B cell (primary cell): ENCODE measurements around the gene DCDC2C. TPM values are rescaled to one million over a fixed set of nuclear protein-coding genes. Genes with fewer than 3 reads are reported as not detected.

Experiments
- ATAC-seq: fragments of 200-7000 bp; cut with Tn5 transposase; one replicate; pipeline ENCODE4 v1.10.0; 2021; ENCODE audit warnings: low read depth, mild to moderate bottlenecking, moderate number of reproducible peaks, moderate library complexity
- CTCF ChIA-PET: fragments of 350-600 bp; sonication (Branson Sonifier 250); formaldehyde crosslinking; loops from one replicate; lab custom pipeline; 2021; ENCODE audit warnings: antibody characterized with exemption, inconsistent platforms; lab: Charles Lee
- POLR2A ChIA-PET: fragments of 350-600 bp; sonication (Branson Sonifier 250); formaldehyde crosslinking; loops from one replicate; lab custom pipeline; 2021; ENCODE audit warnings: antibody characterized with exemption; lab: Charles Lee
- DNase-seq: peaks from one replicate; pipeline ENCODE4 v3.0.0; 2013
- H2AFZ ChIP-seq: 2 replicates; pipeline ENCODE4 v1.6.1; 2012; ENCODE audit warnings: mild to moderate bottlenecking, low read depth, low read length; ENCODE audit not compliant: insufficient read depth, poor library complexity, severe bottlenecking
- H3K27ac ChIP-seq, 2 donors: 1 replicate in 1 of 2; 2 replicates in 1 of 2; pipeline ENCODE4 v1.5.1; 2012 to 2013; ENCODE audit warnings: low read length in 2 of 2, mild to moderate bottlenecking in 2 of 2, moderate library complexity in 1 of 2
- H3K27me3 ChIP-seq, 4 experiments: fragments of 200-600 bp in 1 of 4; sonication (generic) in 1 of 4; replicated peaks in 1 of 4; 1 replicate in 2 of 4; 2 replicates in 2 of 4; pipeline versions ENCODE4 v1.6.1 to v1.7.0; 2013 to 2016; ENCODE audit warnings: low read length in 3 of 4, mild to moderate bottlenecking in 2 of 4, mixed read lengths in 1 of 4, moderate library complexity in 1 of 4; ENCODE audit not compliant: insufficient read depth in 4 of 4, control insufficient read depth in 3 of 4; ENCODE audit errors: control extremely low read depth in 1 of 4
- H3K36me3 ChIP-seq, 2 experiments: replicated peaks in 1 of 2; 1 replicate in 1 of 2; 2 replicates in 1 of 2; pipeline versions ENCODE4 v1.6.1 to v1.7.1; 2013; ENCODE audit warnings: low read length in 1 of 2; ENCODE audit not compliant: insufficient read depth in 2 of 2, control insufficient read depth in 1 of 2; ENCODE audit errors: control extremely low read depth in 1 of 2, extremely low read depth in 1 of 2
- H3K4me1 ChIP-seq, 2 donors: fragments of 200-600 bp in 1 of 2; sonication (generic) in 1 of 2; 1 replicate in 1 of 2; 2 replicates in 1 of 2; pipeline versions ENCODE4 v1.5.1 to v1.6.1; 2013 to 2017; ENCODE audit warnings: low read length in 2 of 2; ENCODE audit not compliant: control insufficient read depth in 2 of 2, insufficient read depth in 2 of 2
- H3K4me2 ChIP-seq: replicated peaks from 2 replicates; pipeline ENCODE3; 2012; ENCODE audit warnings: mild to moderate bottlenecking, low read depth, low read length; ENCODE audit not compliant: poor library complexity, severe bottlenecking
- H3K4me3 ChIP-seq, 5 experiments: fragments of 200-600 bp in 1 of 5; sonication (generic) in 1 of 5; 1 replicate in 3 of 5; 2 replicates in 2 of 5; pipeline versions ENCODE4 v1.5.1 to v1.7.0; 2011 to 2016; ENCODE audit warnings: low read length in 4 of 5, mild to moderate bottlenecking in 4 of 5, low read depth in 2 of 5, control low read depth in 1 of 5, moderate library complexity in 1 of 5; ENCODE audit not compliant: insufficient read depth in 1 of 5; ENCODE audit errors: control extremely low read depth in 1 of 5, extremely low read depth in 1 of 5
- H3K79me2 ChIP-seq: fragments of 200-600 bp; sonication (generic); one replicate; pipeline ENCODE4 v1.6.0; 2016; ENCODE audit warnings: low read length; ENCODE audit not compliant: control insufficient read depth, insufficient read depth
- H3K9ac ChIP-seq: fragments of 200-600 bp; sonication (generic); 2 replicates; pipeline ENCODE4 v1.6.1; 2017; ENCODE audit warnings: mild to moderate bottlenecking, low read length, moderate library complexity
- H3K9me3 ChIP-seq, 3 donors: one replicate each; pipeline versions ENCODE4 v1.6.1 to v1.7.1; 2013; ENCODE audit warnings: low read length in 2 of 3; ENCODE audit not compliant: control insufficient read depth in 2 of 3, insufficient read depth in 1 of 3; ENCODE audit errors: control extremely low read depth in 1 of 3
- H4K20me1 ChIP-seq: 2 replicates; pipeline ENCODE4 v1.6.0; 2012; ENCODE audit warnings: mild to moderate bottlenecking, low read length; ENCODE audit not compliant: insufficient read depth, control insufficient read depth, poor library complexity, severe bottlenecking
- H3K27ac Mint-ChIP-seq: one replicate; pipeline ENCODE4 v1.8.0; 2021; ENCODE audit warnings: mixed read lengths
- H3K27me3 Mint-ChIP-seq: one replicate; pipeline ENCODE4 v1.8.0; 2021; ENCODE audit warnings: mixed read lengths
- H3K4me1 Mint-ChIP-seq: one replicate; pipeline ENCODE4 v1.8.0; 2021; ENCODE audit warnings: mixed read lengths
- H3K4me3 Mint-ChIP-seq: one replicate; pipeline ENCODE4 v1.8.0; 2021; ENCODE audit warnings: mixed read lengths
- H3K9me3 Mint-ChIP-seq: one replicate; pipeline ENCODE4 v1.8.0; 2022; ENCODE audit warnings: mixed read lengths; ENCODE audit not compliant: insufficient read depth
- EZH2 ChIP-seq: IDR thresholded peaks from 2 replicates; pipeline ENCODE4 v1.6.1; 2012; ENCODE audit warnings: borderline replicate concordance, low read depth, mild to moderate bottlenecking, moderate library complexity, low read length; ENCODE audit not compliant: insufficient read depth, poor library complexity, severe bottlenecking
- WGBS: methylation state at CpG from one replicate; pipeline ENCODE4 v1.1.5; 2013; ENCODE audit warnings: missing lambda C conversion rate; ENCODE audit not compliant: insufficient coverage; 5-methylcytosine and 5-hydroxymethylcytosine counted together
- intact Hi-C: fragments of 100-400 bp; cut with micrococcal nuclease; formaldehyde crosslinking; loops from one replicate; pipeline ENCODE4 v1.10.0; 2022
- polyA plus RNA-seq: library from polyadenylated mRNA; depleted of rRNA; stranded (reverse); fragments of >200 nt; gene quantifications from 2 replicates; pipeline ENCODE4 v1.2.3, GENCODE V29; 2012
- total RNA-seq, 2 donors: library from RNA; stranded (reverse); fragments of 120-200 nt in 1 of 2; gene quantifications; 1 replicate in 1 of 2; 2 replicates in 1 of 2; pipeline versions ENCODE4 v1.2.3 to v1.2.4, GENCODE V29; 2013 to 2022
- TF ChIP-seq, protein P1 (sequence below): fragments of 200-600 bp; IDR thresholded peaks from one replicate; pipeline ENCODE4 v1.8.0; 2022; ENCODE audit warnings: antibody characterized with exemption, mild to moderate bottlenecking

DCDC2C gene
- total and polyA plus RNA-seq, 2 donors (not counting 1 experiment from before 2014, with no cell fraction given): not detected

DNA sequence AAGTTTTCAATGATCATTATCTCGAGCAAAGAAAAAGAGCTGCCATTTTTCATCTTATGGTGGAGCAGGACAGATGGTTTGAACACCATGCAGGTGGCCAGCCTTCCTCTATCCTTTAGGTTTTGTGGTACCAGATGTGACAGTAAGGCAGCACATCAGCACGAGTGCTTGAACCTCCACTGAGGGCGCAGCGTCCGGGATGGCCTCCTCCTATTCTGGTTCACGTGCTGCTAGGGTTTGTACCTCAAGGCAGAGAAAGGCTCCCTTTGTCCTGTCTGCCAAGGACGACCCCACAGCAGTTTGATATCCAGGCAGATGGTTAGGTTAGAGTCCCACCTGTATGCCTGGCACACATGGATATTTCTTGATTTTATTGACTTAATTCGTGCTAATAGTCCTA lies 50.2 kb downstream of the DCDC2C start:
- Histone ChIP-seq H3K27ac (no peak overlapping the region), H4K20me1 (no peaks in the 10 kb centered on the region), H3K4me3 (no peak overlapping the region), H3K4me2 (no peak overlapping the region), H3K4me1 (no peaks in the 10 kb centered on the region), H3K36me3 (no peaks in the 10 kb centered on the region), H3K79me2 (no peaks in the 10 kb centered on the region), H2AFZ (no peak overlapping the region), H3K9ac (no peak overlapping the region), H3K9me3 (peaks cover 0 to 8% (median 0%) of the 10 kb centered on the region in 3 donors), H3K27me3 (no peaks in the 10 kb centered on the region)
- ChIA-PET POLR2A (no interaction called here), CTCF (no interaction called here)
- peaks cover 2% of the 10 kb centered on the region for H3K9me3 Mint-ChIP-seq
- H3K27me3 Mint-ChIP-seq: no peaks in the 10 kb centered on the region
- 88% methylated on average over 7 of the region's 8 CpGs for WGBS
- DNase-seq (no peak), ATAC-seq (no peak)
- H3K4me3 Mint-ChIP-seq: no peak overlapping the region
- TF ChIP-seq, protein P1, sequence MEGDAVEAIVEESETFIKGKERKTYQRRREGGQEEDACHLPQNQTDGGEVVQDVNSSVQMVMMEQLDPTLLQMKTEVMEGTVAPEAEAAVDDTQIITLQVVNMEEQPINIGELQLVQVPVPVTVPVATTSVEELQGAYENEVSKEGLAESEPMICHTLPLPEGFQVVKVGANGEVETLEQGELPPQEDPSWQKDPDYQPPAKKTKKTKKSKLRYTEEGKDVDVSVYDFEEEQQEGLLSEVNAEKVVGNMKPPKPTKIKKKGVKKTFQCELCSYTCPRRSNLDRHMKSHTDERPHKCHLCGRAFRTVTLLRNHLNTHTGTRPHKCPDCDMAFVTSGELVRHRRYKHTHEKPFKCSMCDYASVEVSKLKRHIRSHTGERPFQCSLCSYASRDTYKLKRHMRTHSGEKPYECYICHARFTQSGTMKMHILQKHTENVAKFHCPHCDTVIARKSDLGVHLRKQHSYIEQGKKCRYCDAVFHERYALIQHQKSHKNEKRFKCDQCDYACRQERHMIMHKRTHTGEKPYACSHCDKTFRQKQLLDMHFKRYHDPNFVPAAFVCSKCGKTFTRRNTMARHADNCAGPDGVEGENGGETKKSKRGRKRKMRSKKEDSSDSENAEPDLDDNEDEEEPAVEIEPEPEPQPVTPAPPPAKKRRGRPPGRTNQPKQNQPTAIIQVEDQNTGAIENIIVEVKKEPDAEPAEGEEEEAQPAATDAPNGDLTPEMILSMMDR: no peak
- no peak for TF ChIP-seq EZH2
- no peak overlapping the region for H3K27ac Mint-ChIP-seq
- H3K4me1 Mint-ChIP-seq: no peaks in the 10 kb centered on the region
- intact Hi-C loops: no loop called here

DNA sequence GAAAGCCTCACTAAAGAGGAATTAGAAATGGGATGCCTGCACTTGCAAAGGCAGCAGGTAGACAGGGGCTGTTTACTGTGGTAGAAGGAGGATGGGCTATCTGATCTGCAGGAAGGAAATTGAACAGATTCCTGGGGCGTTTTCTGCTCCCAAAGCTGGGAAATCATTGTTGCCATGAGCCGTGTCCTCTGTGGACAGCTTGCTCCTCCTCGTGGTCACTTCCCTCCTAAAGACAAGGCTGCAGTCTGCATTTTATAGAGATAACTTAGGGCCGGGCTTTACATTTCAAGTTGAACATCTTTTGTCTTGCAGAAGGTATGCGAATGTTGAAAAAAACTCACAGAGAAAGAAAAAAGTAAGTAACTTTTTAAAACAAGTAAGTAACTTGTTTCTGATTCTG lies 50.9 kb downstream of the DCDC2C start:
- 76% methylated on average over 3 of the region's 5 CpGs for WGBS
- Histone ChIP-seq H3K9ac (no peak overlapping the region), H3K27me3 (no peaks in the 10 kb centered on the region), H3K4me3 (no peak overlapping the region), H3K4me2 (no peak overlapping the region), H4K20me1 (no peaks in the 10 kb centered on the region), H3K27ac (no peak overlapping the region), H3K9me3 (peaks cover 0 to 8% (median 0%) of the 10 kb centered on the region in 3 donors), H2AFZ (no peak overlapping the region), H3K79me2 (no peaks in the 10 kb centered on the region), H3K4me1 (no peaks in the 10 kb centered on the region), H3K36me3 (no peaks in the 10 kb centered on the region)
- Mint-ChIP-seq H3K9me3 (peaks cover 2% of the 10 kb centered on the region), H3K4me3 (no peak overlapping the region), H3K4me1 (no peaks in the 10 kb centered on the region), H3K27ac (no peak overlapping the region), H3K27me3 (no peaks in the 10 kb centered on the region)
- ChIA-PET POLR2A (no interaction called here), CTCF (no interaction called here)
- TF ChIP-seq, protein P1: no peak
- TF ChIP-seq EZH2: no peak
- no peak for ATAC-seq
- no peak for DNase-seq
- intact Hi-C loops: no loop called here
